Smooth muscle cell (in vitro differentiated cells): ENCODE measurements around the gene LAMC1. TPM values are rescaled to one million over a fixed set of nuclear protein-coding genes. Genes with fewer than 3 reads are reported as not detected.

Source experiments
- DNase-seq: peaks from one replicate; lab custom pipeline; 2025; ENCODE audit not compliant: unreplicated experiment; lab: John Stamatoyannopoulos, UW
- H2AFZ ChIP-seq: fragments of 200-600 bp; sonication (generic); 2 replicates; pipeline ENCODE4 v1.6.0; 2016; ENCODE audit warnings: antibody characterized with exemption, low read depth, mild to moderate bottlenecking
- H3F3A ChIP-seq: fragments of 200-600 bp; sonication (generic); 2 replicates; pipeline ENCODE4 v1.6.0; 2017; ENCODE audit warnings: antibody characterized with exemption, low read depth
- H3K27ac ChIP-seq: fragments of 200-600 bp; sonication (generic); 2 replicates; pipeline ENCODE4 v1.5.1; 2016; ENCODE audit warnings: low read depth, mild to moderate bottlenecking
- H3K27me3 ChIP-seq: fragments of 200-600 bp; sonication (generic); 2 replicates; pipeline ENCODE4 v1.6.1; 2016; ENCODE audit warnings: low read depth, mild to moderate bottlenecking
- H3K36me3 ChIP-seq: fragments of 200-600 bp; sonication (generic); 2 replicates; pipeline ENCODE4 v1.5.1; 2016; ENCODE audit warnings: low read depth
- H3K4me1 ChIP-seq: fragments of 200-600 bp; sonication (generic); 2 replicates; pipeline ENCODE4 v1.5.1; 2016; ENCODE audit warnings: low read depth
- H3K4me2 ChIP-seq: fragments of 200-600 bp; sonication (generic); 2 replicates; pipeline ENCODE4 v1.6.0; 2016; ENCODE audit warnings: mild to moderate bottlenecking
- H3K4me3 ChIP-seq: fragments of 200-600 bp; sonication (generic); 2 replicates; pipeline ENCODE4 v1.5.1; 2016; ENCODE audit warnings: mild to moderate bottlenecking
- H3K79me2 ChIP-seq: fragments of 200-600 bp; sonication (generic); 2 replicates; pipeline ENCODE4 v1.6.0; 2016; ENCODE audit warnings: low read depth, mild to moderate bottlenecking
- H3K9ac ChIP-seq: fragments of 200-600 bp; sonication (generic); 2 replicates; pipeline ENCODE4 v1.6.0; 2016; ENCODE audit warnings: low read depth
- H3K9me3 ChIP-seq: fragments of 200-600 bp; sonication (generic); replicated peaks from 2 replicates; pipeline ENCODE4 v1.5.1; 2016; ENCODE audit warnings: low read depth
- H4K20me1 ChIP-seq: fragments of 200-600 bp; sonication (generic); 2 replicates; pipeline ENCODE4 v1.6.0; 2016; ENCODE audit warnings: low read depth
- CTCF ChIP-seq: fragments of 200-600 bp; sonication (generic); IDR thresholded peaks from 2 replicates; pipeline ENCODE4 v1.5.1; 2017; ENCODE audit warnings: borderline replicate concordance, mild to moderate bottlenecking, antibody characterized with exemption; ENCODE audit not compliant: insufficient read depth, poor library complexity, severe bottlenecking
- WGBS: methylation state at CpG from one replicate; pipeline ENCODE4 v1.1.7; 2016; ENCODE audit warnings: low lambda C conversion rate; 5-methylcytosine and 5-hydroxymethylcytosine counted together
- polyA plus RNA-seq: library from polyadenylated mRNA; unstranded; fragments of >200 nt; fragmentation: Nextera tagmentation; extraction: Ambion mirVana; gene quantifications from 2 replicates; pipeline ENCODE4 v1.2.1, GENCODE V29; 2016
- total RNA-seq: library from RNA; depleted of rRNA; stranded (reverse); fragments of >200 nt; gene quantifications from 2 replicates; pipeline ENCODE4 v1.2.3, GENCODE V29; 2014

LAMC1 gene
- total and polyA plus RNA-seq, 2 experiments from 2014 or later, result 64.9 to 137 TPM

- no peaks in the 10 kb centered on the region for H3K79me2 ChIP-seq
- WGBS, result 95% methylated on average over 2 of the region's 2 CpGs
- no peak overlapping the region for H3K4me2 ChIP-seq
- H3K9ac ChIP-seq, result no peak overlapping the region
- no peaks in the 10 kb centered on the region for H3F3A ChIP-seq
- H3K9me3 ChIP-seq, result no peaks in the 10 kb centered on the region
- no peak overlapping the region for H2AFZ ChIP-seq
- H3K4me1 ChIP-seq, result peaks cover 11% of the 10 kb centered on the region
- no peak for TF ChIP-seq CTCF
- H3K36me3 ChIP-seq, result no peaks in the 10 kb centered on the region
- H3K4me3 ChIP-seq, result no peak overlapping the region
- H3K27me3 ChIP-seq, result no peaks in the 10 kb centered on the region
- H4K20me1 ChIP-seq, result no peaks in the 10 kb centered on the region
- no peak for DNase-seq
- peak overlapping the region; percentile 83 for H3K27ac ChIP-seq
Measured at GRCh38 chr1:183165456-183165855, 142.2 kb downstream of the LAMC1 start.

GRCh38 chr1:183166454-183166853 is 143.2 kb downstream of the LAMC1 start:
- Histone ChIP-seq H4K20me1 (no peaks in the 10 kb centered on the region), H3K4me1 (peaks cover 11% of the 10 kb centered on the region), H3K27me3 (no peaks in the 10 kb centered on the region), H3K9me3 (no peaks in the 10 kb centered on the region), H3K4me2 (no peak overlapping the region), H3K79me2 (no peaks in the 10 kb centered on the region), H3K36me3 (no peaks in the 10 kb centered on the region), H3K4me3 (no peak overlapping the region), H3F3A (no peaks in the 10 kb centered on the region), H3K9ac (no peak overlapping the region), H2AFZ (no peak overlapping the region), H3K27ac (no peak overlapping the region)
- no peak for DNase-seq
- TF ChIP-seq CTCF, result no peak
- 100% methylated on average over 2 of the region's 2 CpGs for WGBS

- no peaks in the 10 kb centered on the region for H4K20me1 ChIP-seq
- no peaks in the 10 kb centered on the region for H3K27me3 ChIP-seq
- no peaks in the 10 kb centered on the region for H3F3A ChIP-seq
- no peak for TF ChIP-seq CTCF
- no peak overlapping the region for H2AFZ ChIP-seq
- no peak overlapping the region for H3K4me2 ChIP-seq
- H3K4me1 ChIP-seq, result peaks cover 11% of the 10 kb centered on the region
- H3K9me3 ChIP-seq, result no peaks in the 10 kb centered on the region
- WGBS, result 92% methylated on average over 1 of the region's 1 CpG
- no peak overlapping the region for H3K27ac ChIP-seq
- DNase-seq, result no peak
- no peaks in the 10 kb centered on the region for H3K79me2 ChIP-seq
- H3K4me3 ChIP-seq, result no peak overlapping the region
- no peaks in the 10 kb centered on the region for H3K36me3 ChIP-seq
- no peak overlapping the region for H3K9ac ChIP-seq
Measured at GRCh38 chr1:183167676-183168075, 144.5 kb downstream of the LAMC1 start.

- Histone ChIP-seq H3K4me3 (no peak overlapping the region), H3K27me3 (no peaks in the 10 kb centered on the region), H3F3A (no peaks in the 10 kb centered on the region), H3K27ac (no peak overlapping the region), H3K9me3 (no peaks in the 10 kb centered on the region), H4K20me1 (no peaks in the 10 kb centered on the region), H3K36me3 (no peaks in the 10 kb centered on the region), H3K9ac (no peak overlapping the region), H2AFZ (no peak overlapping the region), H3K4me1 (peaks cover 11% of the 10 kb centered on the region), H3K4me2 (no peak overlapping the region), H3K79me2 (no peaks in the 10 kb centered on the region)
- no peak for DNase-seq
- whole genome bisulfite sequencing, result 80% methylated on average over 3 of the region's 3 CpGs
- no peak for TF ChIP-seq CTCF
Measured at GRCh38 chr1:183168308-183168707, 145.1 kb downstream of the LAMC1 start.
